ENCODE data around the gene DENND1B. TPM values are rescaled to one million over a fixed set of nuclear protein-coding genes. Genes with fewer than 3 reads are reported as not detected.

DENND1B gene
- total and polyA plus RNA-seq, 2 of the 8 experiments (the other 6 are each of a cell fraction or from before 2014, with no cell fraction given): 0.74 to 3.3 TPM

GRCh38 chr1:197737916-197738315 is 37.4 kb downstream of the DENND1B start:
- H3K79me1 ChIP-seq (ENCODE audit: low read depth, low read length): no peaks in the 10 kb centered on the region
- POLR2A ChIA-PET (ENCODE audit: partially characterized antibody): no interaction called here
- FAIRE-seq (no peak), DNase-seq (ENCODE audit: low read depth in 1 of 2, low spot score in 2 of 2) (no peak)
- H3K27me3 ChIP-seq (replicated peaks in 1 of 4; ENCODE audit: control insufficient read depth in 3 of 4, extremely low read depth in 1 of 4, insufficient read depth in 3 of 4, low read length in 3 of 4): no peaks in the 10 kb centered on the region
- CTCF ChIA-PET (ENCODE audit: partially characterized antibody): interaction anchor here (0.8 to 1.7 kb wide), 3 partner anchors 12 to 218 kb away, joined by 3 to 4 read pairs (median 3); no protein-coding TSS in a partner anchor
- H3K4me3 ChIP-seq (ENCODE audit: extremely low read depth in 1 of 4, insufficient read depth in 2 of 4, low read depth in 3 of 4, low read length in 4 of 4): no peak overlapping the region
- no peak overlapping the region for H2BK120ac ChIP-seq (replicated peaks; ENCODE audit: low read depth, low read length)
- no peak overlapping the region for H4K5ac ChIP-seq (ENCODE audit: insufficient read length, low read depth, low read length)
- H2BK20ac ChIP-seq (ENCODE audit: low read length): no peak overlapping the region
- no peak overlapping the region for H4K8ac ChIP-seq (ENCODE audit: extremely low read depth, insufficient read depth, low read length)
- no peaks in the 10 kb centered on the region for H3K36me3 ChIP-seq (ENCODE audit: control insufficient read depth in 2 of 4, insufficient read depth in 4 of 4, low read length in 3 of 4)
- H3K4ac ChIP-seq (replicated peaks; ENCODE audit: insufficient read length, low read depth, low read length): no peak overlapping the region
- no peak overlapping the region for H2BK5ac ChIP-seq (ENCODE audit: low read depth, low read length)
- H3K27ac ChIP-seq (ENCODE audit: low read depth, low read length): no peak overlapping the region
- no peak overlapping the region for H3K18ac ChIP-seq (ENCODE audit: extremely low read depth, low read length)
- H3K4me2 ChIP-seq (ENCODE audit: insufficient read depth in 1 of 2, low read depth in 2 of 2, low read length in 2 of 2): no peak overlapping the region
- no peaks in the 10 kb centered on the region for H4K20me1 ChIP-seq (replicated peaks in 1 of 2; ENCODE audit: control insufficient read depth in 1 of 2, insufficient read depth in 2 of 2, low read length in 2 of 2)
- H2BK15ac ChIP-seq (ENCODE audit: low read length): no peak overlapping the region
- H3K9me3 ChIP-seq (ENCODE audit: insufficient read depth in 2 of 2, low read depth in 1 of 2, low read length in 1 of 2): no peaks in the 10 kb centered on the region
- H4K91ac ChIP-seq (replicated peaks; ENCODE audit: insufficient read length, low read length): no peak overlapping the region
- H3K23ac ChIP-seq (ENCODE audit: insufficient read length): no peak overlapping the region
- H3K9ac ChIP-seq (replicated peaks in 1 of 4; ENCODE audit: extremely low read depth in 1 of 4, low read depth in 3 of 4, low read length in 3 of 4): no peak overlapping the region
- no peak overlapping the region for H2AK5ac ChIP-seq (ENCODE audit: low read depth, low read length)
- H3K79me2 ChIP-seq (ENCODE audit: control insufficient read depth in 1 of 2, insufficient read depth in 2 of 2, low read length in 2 of 2): no peaks in the 10 kb centered on the region
- no peak overlapping the region for H3K56ac ChIP-seq (replicated peaks; ENCODE audit: insufficient read length, low read depth, low read length)
- no peak overlapping the region for H2AFZ ChIP-seq (ENCODE audit: low read length)
- 100% methylated on average over 1 of the region's 1 CpG; no CpG with 5 or more reads in 1 of the 2 experiments for WGBS, 2 experiments (ENCODE audit: extremely low coverage in 1 of 2, insufficient coverage in 1 of 2, insufficient read length in 1 of 2, insufficient replicate concordance in 2 of 2, low coverage in 1 of 2, low lambda C conversion rate in 2 of 2, missing lambda C conversion rate in 1 of 2)
- no peak overlapping the region for H3K14ac ChIP-seq (ENCODE audit: insufficient read length)
- H3K23me2 ChIP-seq (ENCODE audit: low read depth, low read length): no peaks in the 10 kb centered on the region
- no peak overlapping the region for H2BK12ac ChIP-seq (ENCODE audit: low read depth, low read length)
- H3K4me1 ChIP-seq (replicated peaks in 1 of 4; ENCODE audit: control insufficient read depth in 3 of 4, insufficient read depth in 4 of 4, low read length in 3 of 4): peaks cover 0 to 3% (median 0%) of the 10 kb centered on the region in 4 experiments; a peak in 1 of 7 replicates
- TF ChIP-seq YY1 (IDR thresholded peaks at IDR 0.05; ENCODE audit: low read depth, low read length) (no peak), BRCA1 (IDR thresholded peaks at IDR 0.05; ENCODE audit: low read depth, low read length) (no peak), CBX5 (IDR thresholded peaks at IDR 0.05; ENCODE audit: low read depth, low read length) (no peak), TCF12 (IDR thresholded peaks at IDR 0.05; ENCODE audit: low read depth, low read length) (no peak), CHD1 (IDR thresholded peaks at IDR 0.05; ENCODE audit: low read depth, low read length) (no peak), EGR1 (IDR thresholded peaks at IDR 0.05; ENCODE audit: borderline replicate concordance, low read depth, low read length) (no peak), HDAC6 (IDR thresholded peaks at IDR 0.05; ENCODE audit: low read depth, low read length) (no peak), JUN (IDR thresholded peaks at IDR 0.05; ENCODE audit: low read depth, low read length) (no peak), EZH2 (IDR thresholded peaks at IDR 0.05; ENCODE audit: low read depth, low read length, severe bottlenecking) (no peak), TAF1 (IDR thresholded peaks at IDR 0.05; ENCODE audit: low read depth, low read length) (no peak), RNF2 (IDR thresholded peaks at IDR 0.05; ENCODE audit: borderline replicate concordance, low read depth, low read length, missing control alignments, poor library complexity, severe bottlenecking) (no peak), KDM1A (IDR thresholded peaks at IDR 0.05; ENCODE audit: borderline replicate concordance, low read length) (no peak), RXRA (IDR thresholded peaks at IDR 0.05; ENCODE audit: insufficient read depth, low read depth, low read length) (no peak)
- TF ChIP-seq, protein P1, sequence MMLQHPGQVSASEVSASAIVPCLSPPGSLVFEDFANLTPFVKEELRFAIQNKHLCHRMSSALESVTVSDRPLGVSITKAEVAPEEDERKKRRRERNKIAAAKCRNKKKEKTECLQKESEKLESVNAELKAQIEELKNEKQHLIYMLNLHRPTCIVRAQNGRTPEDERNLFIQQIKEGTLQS (IDR thresholded peaks at IDR 0.05; ENCODE audit: insufficient read depth, low read depth, low read length): no peak

All from H1 (cell line).